Endometrial microvascular endothelial cells (primary cell): ENCODE results near the gene ITGAV. TPM values are rescaled to one million over a fixed set of nuclear protein-coding genes. Genes with fewer than 3 reads are reported as not detected.

Experiments used
- in situ Hi-C: cut with HindIII; loops from 2 replicates; pipeline ENCODE4 v1.10.0; 2017; ENCODE audit warnings: low sequenced_read_pairs, low pct_unique_long_range_greater_than_20kb; ENCODE audit errors: inconsistent ontology term
- total RNA-seq: library from RNA; depleted of rRNA; stranded (reverse); fragments of >200 nt; gene quantifications from one replicate; pipeline ENCODE4 v1.2.3, GENCODE V29; 2015; ENCODE audit errors: inconsistent ontology term

The ITGAV gene
- total RNA-seq, 1 donor from 2014 or later, result 125 TPM

- in situ Hi-C loops, result no loop called here
Measured at GRCh38 chr2:186605041-186605440, 15.2 kb downstream of the ITGAV start.

GRCh38 chr2:186607660-186608324 is 17.9 kb downstream of the ITGAV start:
- in situ Hi-C loops, result no loop called here

DNA sequence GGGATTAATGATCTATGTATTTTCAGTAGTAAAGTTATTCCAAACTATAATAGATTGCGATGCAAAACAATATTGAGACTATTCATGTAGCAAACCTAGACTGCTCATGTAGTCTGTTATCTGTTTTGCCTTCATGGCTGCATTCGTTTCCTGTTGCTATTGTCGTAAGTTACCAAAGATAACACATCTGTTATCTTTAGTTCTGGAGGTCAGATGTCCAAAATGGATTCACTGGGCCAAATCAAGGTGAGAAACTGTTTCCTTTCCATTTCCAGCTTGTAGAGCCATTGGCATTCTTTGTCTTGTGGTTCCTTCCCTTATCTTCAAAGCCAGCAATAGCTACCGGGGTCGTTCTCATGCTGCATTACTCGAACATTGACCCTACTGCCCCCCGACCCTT is 20.9 kb downstream of the ITGAV start:
- in situ Hi-C loops, result loop anchor here (5.0 kb wide), 1 partner anchor 53 kb away; no protein-coding TSS in a partner anchor

- in situ Hi-C loops, result loop anchor here (5.0 kb wide), 1 partner anchor 54 kb away; no protein-coding TSS in a partner anchor
Measured at GRCh38 chr2:186611526-186611925, 21.7 kb downstream of the ITGAV start.

- in situ Hi-C loops, result loop anchor here (5.0 kb wide), 1 partner anchor 55 kb away; no protein-coding TSS in a partner anchor
Measured at GRCh38 chr2:186612026-186612425, 22.2 kb downstream of the ITGAV start.

GRCh38 chr2:186612555-186613440 is 22.9 kb downstream of the ITGAV start:
- in situ Hi-C loops, result loop anchor here (5.0 kb wide), 1 partner anchor 55 kb away; no protein-coding TSS in a partner anchor

- in situ Hi-C loops, result loop anchor here (5.0 kb wide), 1 partner anchor 57 kb away; no protein-coding TSS in a partner anchor
Measured at GRCh38 chr2:186614373-186614772, 24.5 kb downstream of the ITGAV start.

DNA sequence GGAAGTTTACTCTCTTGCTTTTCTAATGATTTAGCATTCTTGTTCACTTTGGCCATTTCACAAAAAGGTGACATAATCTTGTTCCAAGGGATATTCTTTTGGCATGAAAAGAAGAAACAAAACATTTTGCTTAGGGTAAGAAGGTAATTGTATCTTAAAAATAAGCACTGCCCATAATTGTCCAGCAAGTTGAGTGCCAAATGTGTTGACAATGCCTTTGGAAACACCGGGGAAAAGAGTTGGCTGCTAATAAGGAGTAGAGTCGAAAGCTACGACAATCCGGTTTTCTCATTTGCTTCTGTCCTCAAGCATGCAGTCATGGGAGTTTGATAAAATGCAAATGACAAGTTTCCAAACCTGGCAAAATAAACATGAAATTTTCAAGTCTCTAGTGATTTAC is 27.3 kb downstream of the ITGAV start:
- in situ Hi-C loops, result no loop called here

DNA sequence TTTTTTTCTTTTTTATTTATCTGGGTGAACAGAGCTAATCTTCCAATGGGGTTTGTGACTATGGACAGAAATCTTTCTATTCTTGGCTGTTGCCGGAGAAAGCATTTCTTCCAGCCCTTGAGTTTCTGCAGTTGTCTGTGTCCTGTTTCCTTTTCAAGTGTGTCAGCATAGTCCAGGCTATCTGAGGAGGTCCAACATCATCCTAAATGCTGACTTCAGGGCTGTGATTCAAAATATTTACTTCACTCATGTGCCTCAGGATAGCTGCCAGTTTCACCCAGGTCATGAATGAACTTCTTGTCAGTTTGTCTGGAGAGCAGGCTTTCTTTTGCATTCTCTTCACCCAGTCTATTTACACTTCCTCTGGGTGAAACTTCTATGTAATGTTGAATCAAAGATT is 27.9 kb downstream of the ITGAV start:
- in situ Hi-C loops, result no loop called here

DNA sequence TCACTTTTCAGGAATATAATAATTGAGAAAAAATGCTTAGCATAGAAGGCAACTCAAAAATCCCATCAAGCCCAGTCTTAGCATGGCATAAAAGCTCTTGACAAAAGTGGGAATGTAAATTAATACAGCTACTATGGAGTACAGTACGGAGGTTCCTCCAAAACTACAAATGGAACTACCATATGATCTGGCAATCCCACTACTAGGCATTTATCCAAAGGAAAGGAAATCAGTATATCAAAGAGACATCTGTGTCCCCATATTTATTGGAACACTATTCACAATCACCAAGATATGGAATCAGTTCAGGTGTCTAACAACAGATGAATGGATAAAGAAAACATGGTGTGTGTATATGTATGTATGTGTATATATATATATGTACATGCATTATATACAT is 28.8 kb downstream of the ITGAV start:
- in situ Hi-C loops, result no loop called here

- in situ Hi-C loops, result no loop called here
Measured at GRCh38 chr2:186623084-186623483, 33.2 kb downstream of the ITGAV start.

GRCh38 chr2:186624276-186624675 is 34.4 kb downstream of the ITGAV start:
- in situ Hi-C loops, result no loop called here

- in situ Hi-C loops, result loop anchor here (25.0 kb wide), 1 partner anchor 117 kb away; no protein-coding TSS in a partner anchor
Measured at GRCh38 chr2:186629250-186629996, 39.6 kb downstream of the ITGAV start.

DNA sequence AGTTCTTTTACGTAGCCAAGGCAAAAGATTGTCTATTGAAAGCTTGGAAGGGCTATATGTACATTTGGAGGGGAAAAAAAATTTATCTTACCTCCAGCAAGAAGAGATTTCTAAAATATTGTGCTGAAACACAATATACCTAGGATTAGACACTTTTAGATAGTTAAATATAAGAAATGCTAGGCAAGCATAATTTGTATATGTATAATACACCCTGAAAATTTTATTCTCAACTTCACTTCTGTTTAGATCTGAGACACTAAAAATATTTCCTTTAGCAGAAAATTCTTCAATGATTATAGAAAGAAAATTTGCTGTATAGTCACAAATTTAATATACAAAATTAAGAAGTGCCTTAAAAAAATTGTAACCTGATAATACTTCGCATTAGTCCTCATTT is 42.6 kb downstream of the ITGAV start:
- in situ Hi-C loops, result loop anchor here (25.0 kb wide), 1 partner anchor 120 kb away; no protein-coding TSS in a partner anchor

DNA sequence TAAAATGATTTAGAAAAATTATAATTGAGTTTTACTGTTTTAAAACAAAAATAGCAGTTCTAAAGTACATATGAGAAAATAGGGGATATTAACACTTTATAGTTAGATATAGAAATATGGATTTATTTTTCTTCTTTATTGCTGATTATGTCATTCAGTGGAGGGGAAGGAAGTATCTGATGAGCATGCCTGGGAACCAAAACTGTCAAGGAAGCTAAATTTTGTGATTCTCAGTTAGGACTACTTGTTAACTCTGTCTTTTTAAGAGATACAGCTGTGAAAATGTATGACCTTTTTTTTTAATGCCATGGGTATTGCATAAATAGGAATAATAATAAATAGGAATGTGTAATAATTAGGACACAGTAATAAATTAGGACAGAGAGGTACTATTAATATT is 44.8 kb downstream of the ITGAV start:
- in situ Hi-C loops, result loop anchor here (25.0 kb wide), 1 partner anchor 122 kb away; no protein-coding TSS in a partner anchor

DNA sequence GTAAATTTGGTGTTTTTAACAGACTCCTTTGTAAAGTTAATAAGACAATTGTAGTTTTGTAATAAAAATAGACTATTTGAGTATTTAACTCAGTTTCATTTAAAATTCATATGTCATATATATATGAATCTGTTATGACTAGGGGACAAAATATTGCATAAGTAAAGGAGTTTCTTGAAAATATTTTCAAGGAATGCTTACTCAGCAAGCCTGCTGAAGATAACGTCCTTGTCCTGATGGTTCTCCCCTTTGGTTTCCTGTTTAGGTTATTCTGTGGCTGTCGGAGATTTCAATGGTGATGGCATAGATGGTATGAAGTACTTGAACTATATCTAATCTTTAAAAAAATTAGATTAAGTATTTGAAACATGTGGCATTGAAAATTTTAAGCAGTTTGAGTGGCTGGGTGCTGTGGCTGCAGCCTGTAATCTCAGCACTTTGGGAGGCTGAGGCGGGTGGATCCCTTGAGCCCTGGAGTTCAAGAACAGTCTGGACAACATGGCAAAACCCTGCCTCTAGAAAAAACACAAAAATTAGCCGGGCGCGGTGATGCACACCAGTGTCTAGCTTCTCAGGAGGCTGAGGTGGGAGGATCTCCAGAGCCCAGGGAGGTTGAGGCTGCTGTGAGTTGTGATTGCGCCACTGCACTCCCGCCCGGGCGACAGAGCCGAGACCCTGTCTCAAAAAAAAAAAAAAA is 47.1 kb downstream of the ITGAV start:
- in situ Hi-C loops, result loop anchor here (25.0 kb wide), 1 partner anchor 125 kb away; no protein-coding TSS in a partner anchor

DNA sequence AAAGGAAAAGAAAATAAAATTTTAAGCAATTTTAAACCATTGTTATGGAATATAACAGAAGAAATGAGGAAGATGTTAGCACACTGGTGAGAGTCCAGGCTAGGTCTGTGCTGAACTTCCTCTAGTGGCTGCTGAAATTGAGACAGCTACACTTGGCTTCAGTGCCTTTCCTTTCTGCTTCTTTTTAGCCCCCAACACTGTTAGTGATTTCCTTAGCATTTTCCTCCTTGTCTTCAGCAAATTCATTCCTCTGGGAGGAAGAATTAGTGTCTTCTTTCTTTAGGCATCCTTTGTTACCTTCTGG is 47.6 kb downstream of the ITGAV start:
- in situ Hi-C loops, result loop anchor here (25.0 kb wide), 1 partner anchor 125 kb away; no protein-coding TSS in a partner anchor

GRCh38 chr2:186639939-186640338 is 50.1 kb downstream of the ITGAV start:
- in situ Hi-C loops, result loop anchor here (25.0 kb wide), 1 partner anchor 128 kb away; no protein-coding TSS in a partner anchor
